ENCODE results near the gene DOCK1. TPM values are rescaled to one million over a fixed set of nuclear protein-coding genes. Genes with fewer than 3 reads are reported as not detected.

DOCK1 gene
- total RNA-seq, 4 donors from 2014 or later: 60.6 to 136 (median 92.7) TPM

- Histone ChIP-seq H3K4me1 (no peaks in the 10 kb centered on the region), H3K9me3 (no peaks in the 10 kb centered on the region), H3K4me3 (no peak overlapping the region), H3K36me3 (peaks cover 90% of the 10 kb centered on the region), H3K27ac (no peak overlapping the region), H3K27me3 (no peaks in the 10 kb centered on the region)
- no peak for DNase-seq (ENCODE audit: low spot score in 2 of 2)
- WGBS: 84% methylated on average over 4 of the region's 9 CpGs
- TF ChIP-seq, protein P1, sequence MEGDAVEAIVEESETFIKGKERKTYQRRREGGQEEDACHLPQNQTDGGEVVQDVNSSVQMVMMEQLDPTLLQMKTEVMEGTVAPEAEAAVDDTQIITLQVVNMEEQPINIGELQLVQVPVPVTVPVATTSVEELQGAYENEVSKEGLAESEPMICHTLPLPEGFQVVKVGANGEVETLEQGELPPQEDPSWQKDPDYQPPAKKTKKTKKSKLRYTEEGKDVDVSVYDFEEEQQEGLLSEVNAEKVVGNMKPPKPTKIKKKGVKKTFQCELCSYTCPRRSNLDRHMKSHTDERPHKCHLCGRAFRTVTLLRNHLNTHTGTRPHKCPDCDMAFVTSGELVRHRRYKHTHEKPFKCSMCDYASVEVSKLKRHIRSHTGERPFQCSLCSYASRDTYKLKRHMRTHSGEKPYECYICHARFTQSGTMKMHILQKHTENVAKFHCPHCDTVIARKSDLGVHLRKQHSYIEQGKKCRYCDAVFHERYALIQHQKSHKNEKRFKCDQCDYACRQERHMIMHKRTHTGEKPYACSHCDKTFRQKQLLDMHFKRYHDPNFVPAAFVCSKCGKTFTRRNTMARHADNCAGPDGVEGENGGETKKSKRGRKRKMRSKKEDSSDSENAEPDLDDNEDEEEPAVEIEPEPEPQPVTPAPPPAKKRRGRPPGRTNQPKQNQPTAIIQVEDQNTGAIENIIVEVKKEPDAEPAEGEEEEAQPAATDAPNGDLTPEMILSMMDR (IDR thresholded peaks at IDR 0.05): no peak
- no peak for TF ChIP-seq POLR2A (IDR thresholded peaks at IDR 0.05)
- no peak for TF ChIP-seq POLR2AphosphoS5 (IDR thresholded peaks at IDR 0.05)
- no peak for TF ChIP-seq EP300 (IDR thresholded peaks at IDR 0.05)
These were observed 122.6 kb downstream of the DOCK1 start for GRCh38 chr10:127027786-127028185.

- no peaks in the 10 kb centered on the region for H3K4me1 ChIP-seq
- TF ChIP-seq POLR2AphosphoS5 (IDR thresholded peaks at IDR 0.05): no peak
These were observed 123.3 kb downstream of the DOCK1 start for GRCh38 chr10:127028556-127028955.

GRCh38 chr10:127029061-127029460, 123.8 kb downstream of the DOCK1 start:
- DNase-seq (ENCODE audit: low spot score in 2 of 2): no peak
- WGBS: 93% methylated on average over 8 of the region's 8 CpGs
- Histone ChIP-seq H3K27me3 (no peaks in the 10 kb centered on the region), H3K4me1 (no peaks in the 10 kb centered on the region), H3K4me3 (no peak overlapping the region), H3K36me3 (peaks cover 90% of the 10 kb centered on the region), H3K27ac (no peak overlapping the region), H3K9me3 (no peaks in the 10 kb centered on the region)
- TF ChIP-seq, protein P1 (IDR thresholded peaks at IDR 0.05): no peak
- TF ChIP-seq EP300 (IDR thresholded peaks at IDR 0.05) (no peak), POLR2AphosphoS5 (IDR thresholded peaks at IDR 0.05) (no peak), POLR2A (IDR thresholded peaks at IDR 0.05) (no peak)

More at GRCh38 chr10:127028556-127028955, 123.3 kb downstream of the DOCK1 start:
- H3K4me3 ChIP-seq: no peak overlapping the region
- H3K27me3 ChIP-seq: no peaks in the 10 kb centered on the region
- H3K27ac ChIP-seq: no peak overlapping the region
- DNase-seq (ENCODE audit: low spot score in 2 of 2): no peak
- 98% methylated on average over 8 of the region's 8 CpGs for WGBS
- no peaks in the 10 kb centered on the region for H3K9me3 ChIP-seq
- peaks cover 90% of the 10 kb centered on the region for H3K36me3 ChIP-seq

DNA sequence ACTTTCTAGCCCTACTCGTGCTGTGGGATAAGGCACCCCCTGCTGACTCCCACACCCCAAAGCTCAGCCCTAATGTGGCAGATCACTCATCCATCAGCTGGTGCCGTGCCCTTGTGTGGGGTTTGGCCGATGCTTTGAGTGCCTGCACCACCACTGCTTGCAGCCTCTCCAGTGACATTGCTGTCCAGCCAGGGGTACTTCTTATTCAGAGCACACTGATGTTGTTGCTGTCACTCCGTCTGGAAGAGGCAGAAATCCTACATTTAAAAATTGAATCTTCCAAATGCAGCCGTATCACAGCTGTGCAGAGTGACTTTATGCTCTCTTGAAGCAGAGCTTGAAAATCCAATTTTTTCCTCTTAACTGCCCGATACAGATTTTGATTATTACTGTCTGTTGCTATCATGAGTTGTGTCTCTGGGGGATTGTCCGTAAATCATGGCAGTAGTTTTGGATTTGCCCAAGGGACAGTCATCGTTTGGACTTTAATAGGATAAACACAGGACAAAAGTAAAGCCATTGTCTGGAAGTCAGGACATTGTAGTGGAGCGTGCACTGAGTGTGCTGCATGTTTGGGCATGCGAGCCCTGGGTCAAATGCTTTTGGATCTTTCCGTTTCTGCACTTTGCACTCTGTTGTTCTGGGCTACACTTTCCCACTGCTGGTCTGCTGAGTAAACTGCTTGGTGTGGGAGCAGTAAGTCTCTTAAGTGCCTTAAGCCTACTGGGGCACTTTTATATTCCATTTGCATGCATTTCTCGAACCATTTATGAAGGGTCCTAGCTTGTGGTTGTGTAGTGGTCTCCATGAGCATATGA, 128.2 kb downstream of the DOCK1 start:
- Histone ChIP-seq H3K9me3 (no peaks in the 10 kb centered on the region), H3K27ac (no peak overlapping the region), H3K36me3 (peaks cover 91% of the 10 kb centered on the region), H3K4me3 (no peak overlapping the region), H3K27me3 (no peaks in the 10 kb centered on the region), H3K4me1 (no peaks in the 10 kb centered on the region)
- DNase-seq (ENCODE audit: low spot score in 2 of 2): no peak
- no peak for TF ChIP-seq POLR2AphosphoS5 (IDR thresholded peaks at IDR 0.05)
- TF ChIP-seq, protein P1 (IDR thresholded peaks at IDR 0.05): no peak
- WGBS: 80% methylated on average over 12 of the region's 12 CpGs

DNA sequence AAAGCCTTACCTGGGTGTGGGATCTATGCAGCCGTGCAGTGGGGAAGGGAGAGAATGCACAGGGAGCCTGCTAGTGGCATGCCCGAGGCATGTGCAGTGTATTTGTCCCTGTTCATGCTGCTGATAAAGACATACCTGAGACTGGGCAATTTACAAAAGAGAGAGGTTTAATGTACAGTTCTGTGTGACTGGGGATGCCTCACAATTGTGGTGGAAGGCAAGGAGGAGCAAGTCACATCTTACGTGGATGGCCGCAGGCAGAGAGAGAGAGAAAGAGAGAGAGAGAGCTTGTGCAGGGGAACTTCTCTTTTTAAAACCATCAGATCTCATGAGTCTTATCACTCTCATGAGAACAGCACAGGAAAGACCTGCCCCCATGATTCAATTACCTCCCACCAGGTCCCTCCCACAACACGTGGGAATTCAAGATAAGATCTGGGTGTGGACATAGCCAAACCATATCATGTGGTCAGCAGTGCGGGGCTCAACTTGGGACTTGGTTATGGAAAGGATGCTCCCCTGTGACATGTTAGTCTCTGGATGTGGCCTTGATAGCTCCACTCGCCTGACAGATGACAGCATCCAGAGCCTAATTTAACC, 128.9 kb downstream of the DOCK1 start:
- Histone ChIP-seq H3K27ac (no peak overlapping the region), H3K27me3 (no peaks in the 10 kb centered on the region), H3K36me3 (peaks cover 91% of the 10 kb centered on the region), H3K4me3 (no peak overlapping the region), H3K9me3 (no peaks in the 10 kb centered on the region), H3K4me1 (no peaks in the 10 kb centered on the region)
- 80% methylated on average over 6 of the region's 7 CpGs for WGBS
- no peak for DNase-seq (ENCODE audit: low spot score in 2 of 2)
- TF ChIP-seq POLR2AphosphoS5 (IDR thresholded peaks at IDR 0.05): no peak
- no peak for TF ChIP-seq POLR2A (IDR thresholded peaks at IDR 0.05)
- TF ChIP-seq, protein P1 (IDR thresholded peaks at IDR 0.05): no peak
- TF ChIP-seq EP300 (IDR thresholded peaks at IDR 0.05): no peak
